Fibroblast of villous mesenchyme (primary cell): ENCODE data around the gene PLPP7. TPM values are rescaled to one million over a fixed set of nuclear protein-coding genes. Genes with fewer than 3 reads are reported as not detected.

Source experiments
- DNase-seq: peaks from one replicate; pipeline ENCODE4 v3.0.0-alpha.2; 2010; ENCODE audit warnings: low read depth
- H3K4me3 ChIP-seq: 2 replicates; pipeline ENCODE4 v1.5.1; 2011; ENCODE audit warnings: low read depth, mild to moderate bottlenecking, low read length
- total RNA-seq: library from RNA; depleted of rRNA; stranded (reverse); fragments of >200 nt; gene quantifications from 2 replicates; pipeline ENCODE4 v1.2.3, GENCODE V29; 2012
- TF ChIP-seq, protein P1 (sequence below): IDR thresholded peaks from 2 replicates; pipeline ENCODE4 v1.5.1; 2012; ENCODE audit warnings: low read depth, mild to moderate bottlenecking, low read length; ENCODE audit not compliant: insufficient read depth

The PLPP7 gene
- total RNA-seq, 1 donor: 8.2 TPM

DNA sequence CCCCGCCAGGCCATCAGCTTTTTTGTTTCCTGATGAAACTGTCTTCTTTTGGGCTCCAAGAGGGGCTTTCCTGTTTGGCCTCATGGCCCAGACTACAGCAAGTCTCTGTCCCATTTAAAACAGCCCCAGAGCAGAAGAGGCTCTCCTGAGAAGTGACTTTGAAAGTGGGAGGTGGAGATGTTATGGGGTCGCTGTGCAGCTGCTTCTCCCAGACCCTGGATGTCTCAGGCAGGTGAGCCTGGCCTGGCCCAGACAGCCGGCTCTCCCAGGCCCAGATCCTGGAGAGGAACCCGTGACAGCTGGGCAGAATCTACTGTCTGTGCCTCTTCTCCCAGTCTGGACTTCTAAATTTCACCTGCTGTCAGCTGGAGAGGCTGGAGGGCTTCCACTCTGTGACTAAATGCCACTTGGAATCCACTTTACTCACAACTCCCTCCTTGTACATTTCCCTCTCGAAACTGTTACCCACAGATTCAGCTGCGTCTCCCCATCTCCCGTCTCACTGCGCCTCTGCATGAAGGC is 33.8 kb upstream of the PLPP7 start:
- TF ChIP-seq, protein P1, sequence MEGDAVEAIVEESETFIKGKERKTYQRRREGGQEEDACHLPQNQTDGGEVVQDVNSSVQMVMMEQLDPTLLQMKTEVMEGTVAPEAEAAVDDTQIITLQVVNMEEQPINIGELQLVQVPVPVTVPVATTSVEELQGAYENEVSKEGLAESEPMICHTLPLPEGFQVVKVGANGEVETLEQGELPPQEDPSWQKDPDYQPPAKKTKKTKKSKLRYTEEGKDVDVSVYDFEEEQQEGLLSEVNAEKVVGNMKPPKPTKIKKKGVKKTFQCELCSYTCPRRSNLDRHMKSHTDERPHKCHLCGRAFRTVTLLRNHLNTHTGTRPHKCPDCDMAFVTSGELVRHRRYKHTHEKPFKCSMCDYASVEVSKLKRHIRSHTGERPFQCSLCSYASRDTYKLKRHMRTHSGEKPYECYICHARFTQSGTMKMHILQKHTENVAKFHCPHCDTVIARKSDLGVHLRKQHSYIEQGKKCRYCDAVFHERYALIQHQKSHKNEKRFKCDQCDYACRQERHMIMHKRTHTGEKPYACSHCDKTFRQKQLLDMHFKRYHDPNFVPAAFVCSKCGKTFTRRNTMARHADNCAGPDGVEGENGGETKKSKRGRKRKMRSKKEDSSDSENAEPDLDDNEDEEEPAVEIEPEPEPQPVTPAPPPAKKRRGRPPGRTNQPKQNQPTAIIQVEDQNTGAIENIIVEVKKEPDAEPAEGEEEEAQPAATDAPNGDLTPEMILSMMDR: no peak
- DNase-seq: no peak
- H3K4me3 ChIP-seq: no peak overlapping the region

DNA sequence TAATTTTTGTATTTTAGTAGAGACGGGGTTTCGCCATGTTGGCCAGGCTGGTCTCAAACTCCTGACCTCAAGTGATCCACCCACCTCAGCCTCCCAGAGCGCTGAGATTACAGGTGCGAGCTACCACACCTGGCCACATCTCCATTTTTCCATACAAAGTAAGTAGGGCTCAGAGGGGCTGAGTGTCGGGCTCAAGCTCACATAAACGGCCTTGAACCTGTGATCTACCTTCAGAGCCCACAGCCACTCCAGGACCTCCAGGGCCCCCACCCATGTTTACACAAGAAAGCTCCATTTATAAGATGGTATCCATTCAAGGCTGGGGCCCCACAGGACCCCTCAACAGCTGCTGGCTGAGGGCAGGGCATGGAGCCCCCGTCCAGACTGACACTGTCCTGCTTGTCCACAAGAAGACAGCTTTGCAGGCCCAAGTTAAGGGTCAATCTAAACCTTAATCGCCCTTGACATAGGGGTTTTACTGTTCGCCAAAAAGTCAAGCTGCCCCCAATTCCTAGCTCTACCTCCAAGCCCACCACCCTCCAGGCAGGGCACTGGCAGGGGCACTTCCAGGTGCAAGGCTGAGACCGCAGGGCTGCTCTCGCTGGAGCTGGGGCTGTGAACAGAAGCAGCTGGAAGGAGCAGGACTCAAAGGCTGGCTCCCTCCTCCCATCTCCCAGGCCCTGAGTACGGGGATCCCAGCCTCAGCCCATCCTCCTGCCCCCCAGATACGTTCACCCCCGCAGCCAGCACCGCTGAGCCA is 32.1 kb upstream of the PLPP7 start:
- DNase-seq: no peak
- TF ChIP-seq, protein P1: no peak
- H3K4me3 ChIP-seq: no peak overlapping the region

DNA sequence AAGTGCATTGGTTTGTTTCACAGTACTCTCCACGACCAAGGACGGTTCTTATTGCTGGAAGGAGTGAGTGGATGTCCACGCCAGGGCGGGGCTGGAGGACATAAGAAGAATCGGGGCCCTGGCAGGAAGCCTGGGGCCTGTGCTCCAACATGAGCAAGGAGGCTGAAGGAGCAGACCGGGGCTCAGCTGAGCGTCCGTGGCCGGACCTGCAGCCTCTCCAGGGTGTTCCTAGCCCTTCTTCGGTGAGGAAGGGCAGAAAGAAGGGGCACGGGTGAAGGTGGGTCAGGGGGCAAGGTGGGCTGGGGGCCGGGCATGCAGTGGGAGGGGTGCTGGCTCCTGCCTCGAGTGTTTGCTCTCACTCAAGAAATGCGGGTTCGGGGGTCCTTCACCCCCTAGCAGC is 31.3 kb upstream of the PLPP7 start:
- DNase-seq: no peak
- TF ChIP-seq, protein P1: no peak
- no peak overlapping the region for H3K4me3 ChIP-seq

DNA sequence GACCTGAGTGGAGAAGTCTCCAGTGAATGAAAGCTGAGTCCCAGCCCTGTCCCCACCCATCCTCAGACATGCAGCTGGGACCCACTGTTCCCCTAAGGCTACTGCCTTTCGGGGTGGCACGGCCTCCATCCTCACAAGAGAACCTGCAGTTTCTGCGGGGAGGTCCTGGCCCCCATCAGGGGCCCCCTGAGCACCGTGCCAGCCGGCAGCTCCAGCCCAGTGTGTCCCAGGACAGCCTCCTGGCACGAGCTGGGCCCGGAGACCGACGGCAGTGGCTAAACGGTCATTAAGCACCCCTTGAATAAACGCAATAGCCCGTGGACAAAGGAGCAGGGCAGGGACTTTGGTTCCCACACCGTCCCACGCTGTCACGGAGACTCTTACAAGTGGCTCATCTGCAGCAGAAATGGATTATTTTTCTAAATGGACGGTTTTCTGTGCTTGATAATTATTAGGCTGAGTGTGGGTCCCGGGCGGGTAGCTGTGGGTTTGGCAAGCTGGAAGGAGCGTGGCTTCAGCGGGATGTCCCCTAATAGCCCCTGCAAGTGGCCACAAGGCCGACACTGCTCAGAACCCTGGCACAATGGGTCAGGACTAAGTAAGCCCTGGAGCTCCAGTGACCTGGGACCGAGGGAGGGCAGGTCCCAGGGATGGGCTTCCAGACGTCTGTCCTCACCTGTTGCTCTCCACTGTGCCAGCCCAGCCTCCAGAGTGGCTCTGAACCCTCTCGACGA is 30.7 kb upstream of the PLPP7 start:
- DNase-seq: no peak
- TF ChIP-seq, protein P1: no peak

DNA sequence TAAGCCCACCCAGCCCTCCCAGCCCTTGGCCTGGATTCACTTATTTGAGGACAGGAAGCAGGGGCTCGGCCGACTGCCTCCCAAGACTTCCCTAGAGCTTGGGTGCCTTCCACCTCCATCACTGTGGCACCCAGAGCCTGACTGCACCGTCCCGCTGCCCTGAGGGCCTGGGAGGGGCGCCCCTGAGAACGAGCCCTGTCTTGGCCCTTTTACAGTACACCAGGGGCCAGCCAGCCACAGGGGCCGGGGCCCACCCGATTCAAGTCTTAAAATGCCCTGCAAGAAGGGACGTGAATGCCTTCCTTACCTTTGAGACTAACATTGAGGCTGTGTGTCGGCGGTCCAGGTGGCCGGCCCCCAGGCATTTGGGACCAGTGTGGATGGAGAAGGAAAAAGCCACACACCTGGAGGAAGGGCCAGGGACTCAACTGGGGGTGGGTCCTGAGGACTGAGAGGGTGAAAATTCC is 30.1 kb upstream of the PLPP7 start:
- TF ChIP-seq, protein P1: no peak

More for the DNA sequence above, 30.7 kb upstream of the PLPP7 start:
- H3K4me3 ChIP-seq: no peak overlapping the region

DNA sequence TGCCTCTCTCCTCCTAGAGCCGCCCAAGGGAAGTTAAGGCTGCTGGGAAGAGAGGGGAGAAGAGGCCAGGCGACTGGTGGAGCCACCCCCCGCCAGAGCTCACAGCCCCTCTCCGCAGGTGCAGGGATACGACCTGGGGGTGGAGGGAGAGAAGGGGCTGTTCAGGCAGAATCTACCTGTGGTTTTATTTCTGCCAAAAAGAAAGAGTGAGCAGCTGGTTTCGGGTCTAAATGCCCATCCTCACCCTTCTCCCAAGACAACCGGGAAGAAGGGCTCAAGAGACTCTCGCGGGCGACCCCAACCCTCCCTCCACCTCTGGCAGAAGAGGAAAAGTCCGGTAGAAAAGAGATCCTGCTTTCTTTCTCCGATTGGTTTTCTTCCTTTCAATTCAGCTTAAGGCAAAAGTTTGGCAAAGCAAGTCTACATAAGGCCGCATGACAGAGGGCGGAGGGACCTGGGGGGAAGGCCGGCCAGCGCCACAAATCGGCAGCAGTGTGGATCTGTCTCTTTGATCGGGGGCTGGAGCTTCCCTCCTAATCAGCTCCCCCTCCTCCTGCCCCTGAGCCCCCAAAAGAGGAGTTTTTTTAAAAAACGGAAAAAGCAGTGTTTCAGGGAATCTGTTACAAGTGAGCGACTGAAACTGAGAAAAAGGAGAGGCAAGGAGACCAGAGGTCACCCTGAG is 29.5 kb upstream of the PLPP7 start:
- TF ChIP-seq, protein P1: no peak
- H3K4me3 ChIP-seq: no peak overlapping the region
- DNase-seq: no peak

More for the DNA sequence above, 30.1 kb upstream of the PLPP7 start:
- DNase-seq: no peak
- H3K4me3 ChIP-seq: no peak overlapping the region
